ENCODE measurements around the gene TLK2.
"Not testable (repeated sequence)": the region's sequence is repeated elsewhere in the genome, so short reads cannot be mapped to it uniquely, and the experiment has no call there.

The TLK2 gene

GRCh38 chr17:62611728-62612127 lies 133.1 kb downstream of the TLK2 start:
- no peak overlapping the region for H3K4me2 ChIP-seq (ENCODE audit: low read length)
- H3K9ac ChIP-seq (ENCODE audit: low read depth, low read length), result no peak overlapping the region
- peaks cover 4% of the 10 kb centered on the region for H3K4me1 ChIP-seq (ENCODE audit: control insufficient read depth, insufficient read depth, low read length)
- no peaks in the 10 kb centered on the region for H3K9me3 ChIP-seq (replicated peaks; ENCODE audit: low read length)
- H3K36me3 ChIP-seq (ENCODE audit: insufficient read depth, low read length), result peaks cover 68% of the 10 kb centered on the region
- no peak overlapping the region for H3K4me3 ChIP-seq (ENCODE audit: low read length)
- H3K27me3 ChIP-seq (ENCODE audit: control insufficient read depth, insufficient read depth, low read length), result no peaks in the 10 kb centered on the region

- H3K4me2 ChIP-seq (ENCODE audit: low read length); H3K9me3 ChIP-seq (replicated peaks; ENCODE audit: low read length); H3K4me3 ChIP-seq (ENCODE audit: low read length); H3K9ac ChIP-seq (ENCODE audit: low read depth, low read length); H3K27me3 ChIP-seq (ENCODE audit: control insufficient read depth, insufficient read depth, low read length); H3K4me1 ChIP-seq (ENCODE audit: control insufficient read depth, insufficient read depth, low read length): not testable (repeated sequence)
- peaks cover 64% of the 10 kb centered on the region for H3K36me3 ChIP-seq (ENCODE audit: insufficient read depth, low read length)
These were observed 133.7 kb downstream of the TLK2 start for GRCh38 chr17:62612289-62612688.

- H3K9ac ChIP-seq (ENCODE audit: low read depth, low read length); H3K4me3 ChIP-seq (ENCODE audit: low read length); H3K27me3 ChIP-seq (ENCODE audit: control insufficient read depth, insufficient read depth, low read length); H3K4me2 ChIP-seq (ENCODE audit: low read length); H3K9me3 ChIP-seq (replicated peaks; ENCODE audit: low read length): not testable (repeated sequence)
- Histone ChIP-seq H3K4me1 (ENCODE audit: control insufficient read depth, insufficient read depth, low read length) (peaks cover 14% of the 10 kb centered on the region), H3K36me3 (ENCODE audit: insufficient read depth, low read length) (peaks cover 59% of the 10 kb centered on the region)
These were observed 134.5 kb downstream of the TLK2 start for GRCh38 chr17:62613095-62613494.

GRCh38 chr17:62614142-62614541 lies 135.5 kb downstream of the TLK2 start:
- Histone ChIP-seq H3K4me2 (ENCODE audit: low read length) (no peak overlapping the region), H3K9me3 (replicated peaks; ENCODE audit: low read length) (no peaks in the 10 kb centered on the region), H3K4me3 (ENCODE audit: low read length) (no peak overlapping the region), H3K9ac (ENCODE audit: low read depth, low read length) (no peak overlapping the region), H3K36me3 (ENCODE audit: insufficient read depth, low read length) (peaks cover 52% of the 10 kb centered on the region), H3K4me1 (ENCODE audit: control insufficient read depth, insufficient read depth, low read length) (peaks cover 14% of the 10 kb centered on the region), H3K27me3 (ENCODE audit: control insufficient read depth, insufficient read depth, low read length) (no peaks in the 10 kb centered on the region)

GRCh38 chr17:62615503-62615902 lies 136.9 kb downstream of the TLK2 start:
- H3K27me3 ChIP-seq (ENCODE audit: control insufficient read depth, insufficient read depth, low read length), result no peaks in the 10 kb centered on the region
- H3K4me1 ChIP-seq (ENCODE audit: control insufficient read depth, insufficient read depth, low read length), result peaks cover 14% of the 10 kb centered on the region

GRCh38 chr17:62616993-62617893 lies 138.6 kb downstream of the TLK2 start:
- Histone ChIP-seq H3K4me2 (ENCODE audit: low read length) (no peak overlapping the region), H3K4me1 (ENCODE audit: control insufficient read depth, insufficient read depth, low read length) (peaks cover 14% of the 10 kb centered on the region), H3K27me3 (ENCODE audit: control insufficient read depth, insufficient read depth, low read length) (no peaks in the 10 kb centered on the region), H3K9ac (ENCODE audit: low read depth, low read length) (no peak overlapping the region), H3K36me3 (ENCODE audit: insufficient read depth, low read length) (peaks cover 23% of the 10 kb centered on the region), H3K4me3 (ENCODE audit: low read length) (no peak overlapping the region), H3K9me3 (replicated peaks; ENCODE audit: low read length) (no peaks in the 10 kb centered on the region)

More at GRCh38 chr17:62615503-62615902, 136.9 kb downstream of the TLK2 start:
- H3K9ac ChIP-seq (ENCODE audit: low read depth, low read length), result no peak overlapping the region
- H3K4me3 ChIP-seq (ENCODE audit: low read length), result no peak overlapping the region
- peaks cover 40% of the 10 kb centered on the region for H3K36me3 ChIP-seq (ENCODE audit: insufficient read depth, low read length)
- no peak overlapping the region for H3K4me2 ChIP-seq (ENCODE audit: low read length)
- no peaks in the 10 kb centered on the region for H3K9me3 ChIP-seq (replicated peaks; ENCODE audit: low read length)

GRCh38 chr17:62617894-62618472 lies 139.4 kb downstream of the TLK2 start:
- peaks cover 23% of the 10 kb centered on the region for H3K36me3 ChIP-seq (ENCODE audit: insufficient read depth, low read length)

GRCh38 chr17:62618647-62619416 lies 140.2 kb downstream of the TLK2 start:
- Histone ChIP-seq H3K9ac (ENCODE audit: low read depth, low read length) (no peak overlapping the region), H3K4me3 (ENCODE audit: low read length) (no peak overlapping the region), H3K9me3 (replicated peaks; ENCODE audit: low read length) (no peaks in the 10 kb centered on the region), H3K4me1 (ENCODE audit: control insufficient read depth, insufficient read depth, low read length) (peaks cover 14% of the 10 kb centered on the region), H3K27me3 (ENCODE audit: control insufficient read depth, insufficient read depth, low read length) (no peaks in the 10 kb centered on the region), H3K4me2 (ENCODE audit: low read length) (no peak overlapping the region), H3K36me3 (ENCODE audit: insufficient read depth, low read length) (peaks cover 23% of the 10 kb centered on the region)

More at GRCh38 chr17:62617894-62618472, 139.4 kb downstream of the TLK2 start:
- no peaks in the 10 kb centered on the region for H3K9me3 ChIP-seq (replicated peaks; ENCODE audit: low read length)
- no peak overlapping the region for H3K9ac ChIP-seq (ENCODE audit: low read depth, low read length)
- H3K4me1 ChIP-seq (ENCODE audit: control insufficient read depth, insufficient read depth, low read length), result peaks cover 14% of the 10 kb centered on the region
- H3K4me3 ChIP-seq (ENCODE audit: low read length), result no peak overlapping the region
- no peak overlapping the region for H3K4me2 ChIP-seq (ENCODE audit: low read length)
- no peaks in the 10 kb centered on the region for H3K27me3 ChIP-seq (ENCODE audit: control insufficient read depth, insufficient read depth, low read length)

- peaks cover 10% of the 10 kb centered on the region for H3K4me1 ChIP-seq (ENCODE audit: control insufficient read depth, insufficient read depth, low read length)
- H3K9ac ChIP-seq (ENCODE audit: low read depth, low read length), result no peak overlapping the region
- H3K27me3 ChIP-seq (ENCODE audit: control insufficient read depth, insufficient read depth, low read length), result no peaks in the 10 kb centered on the region
- H3K4me3 ChIP-seq (ENCODE audit: low read length), result no peak overlapping the region
- no peak overlapping the region for H3K4me2 ChIP-seq (ENCODE audit: low read length)
- H3K9me3 ChIP-seq (replicated peaks; ENCODE audit: low read length), result no peaks in the 10 kb centered on the region
- H3K36me3 ChIP-seq (ENCODE audit: insufficient read depth, low read length), result peaks cover 23% of the 10 kb centered on the region
These were observed 141.0 kb downstream of the TLK2 start for GRCh38 chr17:62619417-62620155.

- Histone ChIP-seq H3K4me1 (ENCODE audit: control insufficient read depth, insufficient read depth, low read length) (peaks cover 15% of the 10 kb centered on the region), H3K4me3 (ENCODE audit: low read length) (no peak overlapping the region), H3K27me3 (ENCODE audit: control insufficient read depth, insufficient read depth, low read length) (no peaks in the 10 kb centered on the region), H3K9me3 (replicated peaks; ENCODE audit: low read length) (no peaks in the 10 kb centered on the region), H3K9ac (ENCODE audit: low read depth, low read length) (no peak overlapping the region), H3K4me2 (ENCODE audit: low read length) (no peak overlapping the region), H3K36me3 (ENCODE audit: insufficient read depth, low read length) (peaks cover 8% of the 10 kb centered on the region)
These were observed 142.6 kb downstream of the TLK2 start for GRCh38 chr17:62621223-62621622.
